H9 (cell line): Measurements from ENCODE around the gene FBXL12. TPM values are rescaled to one million over a fixed set of nuclear protein-coding genes. Genes with fewer than 3 reads are reported as not detected.

Source experiments
- DNase-seq: peaks from one replicate; pipeline ENCODE4 v3.0.0-alpha.2; 2017
- H2AFZ ChIP-seq: one replicate; pipeline ENCODE4 v1.6.1; 2013; ENCODE audit warnings: mild to moderate bottlenecking, low read length, control low read depth, moderate library complexity
- H2AK5ac ChIP-seq: 2 replicates; pipeline ENCODE4 v1.6.1; 2013; ENCODE audit warnings: low read length, control low read depth, mixed read lengths; ENCODE audit not compliant: insufficient read length
- H2BK120ac ChIP-seq: one replicate; pipeline ENCODE4 v1.6.1; 2013; ENCODE audit warnings: low read depth, mild to moderate bottlenecking, low read length, control low read depth, inconsistent platforms; ENCODE audit not compliant: poor library complexity, severe bottlenecking
- H2BK12ac ChIP-seq: 2 replicates; pipeline ENCODE4 v1.6.1; 2013; ENCODE audit warnings: low read length, control low read depth, mixed read lengths, low read depth; ENCODE audit not compliant: insufficient read length
- H2BK15ac ChIP-seq: 2 replicates; pipeline ENCODE4 v1.6.1; 2013; ENCODE audit warnings: low read depth, low read length, control low read depth
- H2BK20ac ChIP-seq: one replicate; pipeline ENCODE4 v1.6.1; 2013; ENCODE audit warnings: low read depth, mild to moderate bottlenecking, low read length, control low read depth, inconsistent platforms; ENCODE audit not compliant: poor library complexity, severe bottlenecking
- H2BK5ac ChIP-seq: 2 replicates; pipeline ENCODE4 v1.6.1; 2013; ENCODE audit warnings: low read length, control low read depth, mixed read lengths; ENCODE audit not compliant: insufficient read length
- H3K14ac ChIP-seq: 2 replicates; pipeline ENCODE4 v1.6.1; 2013; ENCODE audit warnings: low read length, control low read depth; ENCODE audit not compliant: insufficient read depth
- H3K18ac ChIP-seq: 2 replicates; pipeline ENCODE4 v1.6.1; 2013; ENCODE audit warnings: low read depth, mild to moderate bottlenecking, mixed read lengths, low read length, control low read depth; ENCODE audit not compliant: insufficient read length
- H3K23ac ChIP-seq: 2 replicates; pipeline ENCODE4 v1.6.1; 2013; ENCODE audit warnings: low read length, control low read depth, mixed read lengths, low read depth; ENCODE audit not compliant: insufficient read length
- H3K23me2 ChIP-seq: 2 replicates; pipeline ENCODE4 v1.6.1; 2013; ENCODE audit warnings: low read depth, mild to moderate bottlenecking, mixed read lengths, low read length, control low read depth; ENCODE audit not compliant: insufficient read length, poor library complexity, severe bottlenecking
- H3K27ac ChIP-seq: 2 replicates; pipeline ENCODE4 v1.5.1; 2013; ENCODE audit warnings: low read length, control low read depth, mixed read lengths, low read depth; ENCODE audit not compliant: insufficient read length
- H3K27me3 ChIP-seq: 2 replicates; pipeline ENCODE4 v1.6.1; 2013; ENCODE audit warnings: low read length, control low read depth, inconsistent platforms; ENCODE audit not compliant: insufficient read depth
- H3K4ac ChIP-seq: 2 replicates; pipeline ENCODE4 v1.6.1; 2013; ENCODE audit warnings: low read depth, mild to moderate bottlenecking, control low read depth, inconsistent platforms, low read length, moderate library complexity
- H3K4me1 ChIP-seq: 2 replicates; pipeline ENCODE4 v1.6.1; 2013; ENCODE audit warnings: low read length, control low read depth, inconsistent platforms; ENCODE audit not compliant: insufficient read depth
- H3K4me2 ChIP-seq: 2 replicates; pipeline ENCODE4 v1.6.1; 2013; ENCODE audit warnings: low read length, control low read depth, mixed read lengths; ENCODE audit not compliant: insufficient read length, insufficient read depth
- H3K56ac ChIP-seq: 2 replicates; pipeline ENCODE4 v1.6.1; 2013; ENCODE audit warnings: low read depth, mild to moderate bottlenecking, mixed read lengths, low read length, control low read depth; ENCODE audit not compliant: insufficient read length
- H3K79me1 ChIP-seq: 2 replicates; pipeline ENCODE4 v1.6.1; 2013; ENCODE audit warnings: low read depth, mild to moderate bottlenecking, moderate library complexity, low read length, control low read depth, inconsistent platforms; ENCODE audit not compliant: insufficient read depth, poor library complexity, severe bottlenecking
- H3K79me2 ChIP-seq: 2 replicates; pipeline ENCODE4 v1.6.1; 2013; ENCODE audit warnings: low read length, control low read depth, inconsistent platforms; ENCODE audit not compliant: insufficient read depth
- H3K9ac ChIP-seq: 2 replicates; pipeline ENCODE4 v1.6.1; 2013; ENCODE audit warnings: low read length, control low read depth, mixed read lengths; ENCODE audit not compliant: insufficient read length; ENCODE audit errors: extremely low read depth
- H3K9me3 ChIP-seq: one replicate; pipeline ENCODE4 v1.6.1; 2013; ENCODE audit warnings: low read depth, low read length, inconsistent platforms; ENCODE audit not compliant: control insufficient read depth
- H3T11ph ChIP-seq: one replicate; pipeline ENCODE4 v1.6.1; 2013; ENCODE audit warnings: mild to moderate bottlenecking, low read length, control low read depth, inconsistent platforms
- H4K20me1 ChIP-seq: one replicate; pipeline ENCODE4 v1.6.1; 2013; ENCODE audit not compliant: control insufficient read depth, insufficient read length, insufficient read depth
- H4K5ac ChIP-seq: 2 replicates; pipeline ENCODE4 v1.6.1; 2013; ENCODE audit warnings: low read depth, mild to moderate bottlenecking, mixed read lengths, low read length, control low read depth; ENCODE audit not compliant: insufficient read length
- H4K8ac ChIP-seq: replicated peaks from 2 replicates; pipeline ENCODE4 v1.6.1; 2013; ENCODE audit warnings: low read length, control low read depth, mixed read lengths, low read depth; ENCODE audit not compliant: insufficient read length
- H4K91ac ChIP-seq: 2 replicates; pipeline ENCODE4 v1.6.1; 2013; ENCODE audit warnings: low read depth, mild to moderate bottlenecking, moderate library complexity, mixed read lengths, low read length, control low read depth; ENCODE audit not compliant: insufficient read length
- H3K27ac Mint-ChIP-seq, 3 experiments: 2 replicates in 2 of 3; 3 replicates in 1 of 3; pipeline ENCODE4 v1.8.0; 2020 to 2021; ENCODE audit warnings: mixed read lengths in 3 of 3, mild to moderate bottlenecking in 1 of 3, moderate library complexity in 1 of 3
- H3K27me3 Mint-ChIP-seq: 2 replicates; pipeline ENCODE4 v1.8.0; 2021; ENCODE audit warnings: low read depth, mild to moderate bottlenecking, moderate library complexity, mixed read lengths
- H3K36me3 Mint-ChIP-seq, 3 experiments: 2 replicates in 2 of 3; 3 replicates in 1 of 3; pipeline ENCODE4 v1.8.0; 2020 to 2021; ENCODE audit warnings: low read depth in 3 of 3, mixed read lengths in 3 of 3; ENCODE audit not compliant: insufficient read depth in 1 of 3
- H3K4me1 Mint-ChIP-seq, 2 experiments: 2 replicates each; pipeline ENCODE4 v1.8.0; 2020; ENCODE audit warnings: mixed read lengths in 2 of 2
- H3K4me3 Mint-ChIP-seq, 2 experiments: 2 replicates in 1 of 2; 3 replicates in 1 of 2; pipeline ENCODE4 v1.8.0; 2020 to 2021; ENCODE audit warnings: mild to moderate bottlenecking in 2 of 2, mixed read lengths in 2 of 2, moderate library complexity in 1 of 2
- H3K9me3 Mint-ChIP-seq, 2 experiments: 2 replicates in 1 of 2; 3 replicates in 1 of 2; pipeline ENCODE4 v1.8.0; 2020; ENCODE audit warnings: mild to moderate bottlenecking in 2 of 2, mixed read lengths in 2 of 2, moderate library complexity in 1 of 2
- CTCF ChIP-seq: fragments of 200-600 bp; sonication (generic); conservative IDR thresholded peaks from 3 replicates; pipeline ENCODE4 v1.8.0; 2021; ENCODE audit warnings: antibody characterized with exemption, mild to moderate bottlenecking
- WGBS: extraction: QIAGEN DNeasy Blood & Tissue Kit; methylation state at CpG from one replicate; pipeline ENCODE4 v1.1.7; 2013; ENCODE audit warnings: missing lambda C conversion rate, low lambda C conversion rate, mixed read lengths; ENCODE audit not compliant: insufficient read length; ENCODE audit errors: extremely low coverage; 5-methylcytosine and 5-hydroxymethylcytosine counted together
- total RNA-seq: library from RNA; stranded (reverse); gene quantifications from 2 replicates; pipeline ENCODE4 v1.2.1, GENCODE V29; 2021

The FBXL12 gene
- total RNA-seq, 1 experiment from 2014 or later, result 31.8 TPM

- Mint-ChIP-seq H3K27ac (peak overlapping the region; percentile 65 to 98 (median 97); a peak in 5 of 7 replicates), H3K27me3 (no peaks in the 10 kb centered on the region), H3K4me3 (peak overlapping the region; percentile 79 to 87), H3K4me1 (peaks cover 36 to 44% of the 10 kb centered on the region in 2 experiments), H3K9me3 (peaks cover 0 to 2% of the 10 kb centered on the region in 2 experiments; a peak in 1 of 5 replicates), H3K36me3 (peaks cover 0 to 2% (median 0%) of the 10 kb centered on the region in 3 experiments; a peak in 3 of 7 replicates)
- no peak overlapping the region for H4K91ac ChIP-seq
- DNase-seq, result no peak
- H3K79me2 ChIP-seq, result no peaks in the 10 kb centered on the region
- no peaks in the 10 kb centered on the region for H3K4me1 ChIP-seq
- H3K4ac ChIP-seq, result no peak overlapping the region
- no peak overlapping the region for H2BK12ac ChIP-seq
- H3K79me1 ChIP-seq, result no peaks in the 10 kb centered on the region
- H4K20me1 ChIP-seq, result no peaks in the 10 kb centered on the region
- H3K27me3 ChIP-seq, result no peaks in the 10 kb centered on the region
- H3K14ac ChIP-seq, result no peak overlapping the region
- H3K23me2 ChIP-seq, result no peaks in the 10 kb centered on the region
- H2AK5ac ChIP-seq, result no peak overlapping the region
- H3K4me2 ChIP-seq, result peak overlapping the region; percentile 23
- no peak overlapping the region for H3K27ac ChIP-seq
- no peak overlapping the region for H3T11ph ChIP-seq
- TF ChIP-seq CTCF, result no peak
- no peak overlapping the region for H2BK15ac ChIP-seq
- H2BK5ac ChIP-seq, result no peak overlapping the region
- peak overlapping the region; percentile 84 for H3K18ac ChIP-seq
- H4K8ac ChIP-seq, result no peak overlapping the region
- no peak overlapping the region for H2BK20ac ChIP-seq
- no peak overlapping the region for H3K9ac ChIP-seq
- WGBS, result no CpG with 5 or more reads among the region's 9 CpGs
- H3K23ac ChIP-seq, result no peak overlapping the region
- no peak overlapping the region for H3K56ac ChIP-seq
- H3K9me3 ChIP-seq, result no peaks in the 10 kb centered on the region
- H2BK120ac ChIP-seq, result no peak overlapping the region
- H4K5ac ChIP-seq, result no peak overlapping the region
- H2AFZ ChIP-seq, result no peak overlapping the region
Observed at GRCh38 chr19:9786342-9786741, 32.5 kb downstream of the FBXL12 start.
